ENCODE data around the gene GOLIM4. TPM values are rescaled to one million over a fixed set of nuclear protein-coding genes. Genes with fewer than 3 reads are reported as not detected.

Gene GOLIM4
- total and polyA plus RNA-seq, 2 of the 13 experiments (the other 11 are each of a cell fraction or from before 2014, with no cell fraction given): 10.9 to 47.7 TPM

DNA sequence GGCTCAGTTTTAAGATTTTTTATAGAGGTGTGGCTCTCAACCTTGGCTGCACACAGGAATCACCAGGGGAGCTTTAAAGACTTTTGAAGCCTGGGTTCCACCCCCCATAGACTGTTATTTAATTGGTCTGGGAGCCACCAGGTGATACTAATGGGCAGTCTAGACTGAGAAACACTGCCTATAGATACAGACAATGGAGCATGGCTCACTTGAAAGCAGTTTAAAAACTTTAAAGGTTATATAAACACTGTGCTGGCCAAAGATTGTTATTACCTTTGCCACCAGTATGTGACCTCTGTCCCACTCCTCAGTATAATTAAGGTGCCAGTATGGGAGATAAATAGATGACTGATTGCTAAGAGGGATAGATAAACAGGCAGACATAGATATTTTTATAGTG is 3.8 kb downstream of the GOLIM4 start (continued):
- TF ChIP-seq, protein P1, sequence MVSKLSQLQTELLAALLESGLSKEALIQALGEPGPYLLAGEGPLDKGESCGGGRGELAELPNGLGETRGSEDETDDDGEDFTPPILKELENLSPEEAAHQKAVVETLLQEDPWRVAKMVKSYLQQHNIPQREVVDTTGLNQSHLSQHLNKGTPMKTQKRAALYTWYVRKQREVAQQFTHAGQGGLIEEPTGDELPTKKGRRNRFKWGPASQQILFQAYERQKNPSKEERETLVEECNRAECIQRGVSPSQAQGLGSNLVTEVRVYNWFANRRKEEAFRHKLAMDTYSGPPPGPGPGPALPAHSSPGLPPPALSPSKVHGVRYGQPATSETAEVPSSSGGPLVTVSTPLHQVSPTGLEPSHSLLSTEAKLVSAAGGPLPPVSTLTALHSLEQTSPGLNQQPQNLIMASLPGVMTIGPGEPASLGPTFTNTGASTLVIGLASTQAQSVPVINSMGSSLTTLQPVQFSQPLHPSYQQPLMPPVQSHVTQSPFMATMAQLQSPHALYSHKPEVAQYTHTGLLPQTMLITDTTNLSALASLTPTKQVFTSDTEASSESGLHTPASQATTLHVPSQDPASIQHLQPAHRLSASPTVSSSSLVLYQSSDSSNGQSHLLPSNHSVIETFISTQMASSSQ (IDR thresholded peaks at IDR 0.05; ENCODE audit: low read depth): 0 out of 2 replicates have a peak, but pooled peaks have one; percentile 44
- TF ChIP-seq, protein P1 (CRISPR knock-in tag; IDR thresholded peaks at IDR 0.05; ENCODE audit: borderline replicate concordance): no peak
- TF ChIP-seq REPIN1 (CRISPR knock-in tag; IDR thresholded peaks at IDR 0.05; ENCODE audit: borderline replicate concordance, low read depth) (no peak), SRSF1 (optimal IDR thresholded peaks at IDR 0.05; ENCODE audit: low read depth, low read length) (no peak), RARA (CRISPR knock-in tag; IDR thresholded peaks at IDR 0.05) (peak; percentile 58; the same call in 1 of the 2 replicates), ZNF234 (CRISPR knock-in tag; conservative IDR thresholded peaks at IDR 0.05) (no peak), ZNF615 (CRISPR knock-in tag; IDR thresholded peaks at IDR 0.05; ENCODE audit: borderline replicate concordance) (no peak), MIER3 (CRISPR knock-in tag; IDR thresholded peaks at IDR 0.05; ENCODE audit: borderline replicate concordance) (no peak), FIP1L1 (IDR thresholded peaks at IDR 0.05; ENCODE audit: borderline replicate concordance, insufficient read depth, low read depth, low read length) (no peak), ZNF333 (CRISPR knock-in tag; IDR thresholded peaks at IDR 0.05; ENCODE audit: borderline replicate concordance) (no peak), NR2C2 (CRISPR knock-in tag; IDR thresholded peaks at IDR 0.05; ENCODE audit: borderline replicate concordance) (0 out of 2 replicates have a peak, but pooled peaks have one; percentile 23), ZNF180 (CRISPR knock-in tag; IDR thresholded peaks at IDR 0.05; ENCODE audit: borderline replicate concordance, low read depth) (no peak), NFE2 (CRISPR knock-in tag; IDR thresholded peaks at IDR 0.05) (no peak), CAMTA2 (CRISPR knock-in tag; IDR thresholded peaks at IDR 0.05; ENCODE audit: borderline replicate concordance) (no peak), SAP130 (CRISPR knock-in tag; IDR thresholded peaks at IDR 0.05; ENCODE audit: low read depth) (0 out of 2 replicates have a peak, but pooled peaks have one; percentile 14), ZFP37 (CRISPR knock-in tag; IDR thresholded peaks at IDR 0.05; ENCODE audit: borderline replicate concordance) (no peak)
- TF ChIP-seq, protein P2, sequence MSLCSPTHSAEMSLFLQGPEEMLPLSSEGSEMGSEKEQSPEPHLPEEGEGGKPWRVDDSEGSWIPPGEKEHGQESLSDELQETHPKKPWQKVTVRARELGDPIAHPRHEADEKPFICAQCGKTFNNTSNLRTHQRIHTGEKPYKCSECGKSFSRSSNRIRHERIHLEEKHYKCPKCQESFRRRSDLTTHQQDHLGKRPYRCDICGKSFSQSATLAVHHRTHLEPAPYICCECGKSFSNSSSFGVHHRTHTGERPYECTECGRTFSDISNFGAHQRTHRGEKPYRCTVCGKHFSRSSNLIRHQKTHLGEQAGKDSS (CRISPR knock-in tag; IDR thresholded peaks at IDR 0.05; ENCODE audit: borderline replicate concordance, low read depth): no peak
- TF ChIP-seq, protein P3, sequence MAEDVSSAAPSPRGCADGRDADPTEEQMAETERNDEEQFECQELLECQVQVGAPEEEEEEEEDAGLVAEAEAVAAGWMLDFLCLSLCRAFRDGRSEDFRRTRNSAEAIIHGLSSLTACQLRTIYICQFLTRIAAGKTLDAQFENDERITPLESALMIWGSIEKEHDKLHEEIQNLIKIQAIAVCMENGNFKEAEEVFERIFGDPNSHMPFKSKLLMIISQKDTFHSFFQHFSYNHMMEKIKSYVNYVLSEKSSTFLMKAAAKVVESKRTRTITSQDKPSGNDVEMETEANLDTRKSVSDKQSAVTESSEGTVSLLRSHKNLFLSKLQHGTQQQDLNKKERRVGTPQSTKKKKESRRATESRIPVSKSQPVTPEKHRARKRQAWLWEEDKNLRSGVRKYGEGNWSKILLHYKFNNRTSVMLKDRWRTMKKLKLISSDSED (CRISPR knock-in tag; IDR thresholded peaks at IDR 0.05): no peak
- TF ChIP-seq, protein P4, sequence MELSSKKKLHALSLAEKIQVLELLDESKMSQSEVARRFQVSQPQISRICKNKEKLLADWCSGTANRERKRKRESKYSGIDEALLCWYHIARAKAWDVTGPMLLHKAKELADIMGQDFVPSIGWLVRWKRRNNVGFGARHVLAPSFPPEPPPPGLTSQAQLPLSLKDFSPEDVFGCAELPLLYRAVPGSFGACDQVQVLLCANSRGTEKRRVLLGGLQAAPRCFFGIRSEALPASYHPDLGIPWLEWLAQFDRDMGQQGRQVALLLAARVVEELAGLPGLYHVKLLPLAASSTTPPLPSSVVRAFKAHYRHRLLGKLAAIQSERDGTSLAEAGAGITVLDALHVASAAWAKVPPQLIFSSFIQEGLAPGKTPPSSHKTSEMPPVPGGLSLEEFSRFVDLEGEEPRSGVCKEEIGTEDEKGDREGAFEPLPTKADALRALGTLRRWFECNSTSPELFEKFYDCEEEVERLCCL (CRISPR knock-in tag; IDR thresholded peaks at IDR 0.05; ENCODE audit: borderline replicate concordance): no peak
- TF ChIP-seq, protein P5, sequence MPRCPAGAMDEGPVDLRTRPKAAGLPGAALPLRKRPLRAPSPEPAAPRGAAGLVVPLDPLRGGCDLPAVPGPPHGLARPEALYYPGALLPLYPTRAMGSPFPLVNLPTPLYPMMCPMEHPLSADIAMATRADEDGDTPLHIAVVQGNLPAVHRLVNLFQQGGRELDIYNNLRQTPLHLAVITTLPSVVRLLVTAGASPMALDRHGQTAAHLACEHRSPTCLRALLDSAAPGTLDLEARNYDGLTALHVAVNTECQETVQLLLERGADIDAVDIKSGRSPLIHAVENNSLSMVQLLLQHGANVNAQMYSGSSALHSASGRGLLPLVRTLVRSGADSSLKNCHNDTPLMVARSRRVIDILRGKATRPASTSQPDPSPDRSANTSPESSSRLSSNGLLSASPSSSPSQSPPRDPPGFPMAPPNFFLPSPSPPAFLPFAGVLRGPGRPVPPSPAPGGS (CRISPR knock-in tag; IDR thresholded peaks at IDR 0.05): no peak

Data from HepG2 (cell line).